ENCODE results near the gene ADAMTS13.
A peak's percentile ranks its signal among the peaks of the same experiment; 100 is the strongest.
"Not testable (repeated sequence)": the region's sequence is repeated elsewhere in the genome, so short reads cannot be mapped to it uniquely, and the experiment has no call there.

ADAMTS13 gene

DNA sequence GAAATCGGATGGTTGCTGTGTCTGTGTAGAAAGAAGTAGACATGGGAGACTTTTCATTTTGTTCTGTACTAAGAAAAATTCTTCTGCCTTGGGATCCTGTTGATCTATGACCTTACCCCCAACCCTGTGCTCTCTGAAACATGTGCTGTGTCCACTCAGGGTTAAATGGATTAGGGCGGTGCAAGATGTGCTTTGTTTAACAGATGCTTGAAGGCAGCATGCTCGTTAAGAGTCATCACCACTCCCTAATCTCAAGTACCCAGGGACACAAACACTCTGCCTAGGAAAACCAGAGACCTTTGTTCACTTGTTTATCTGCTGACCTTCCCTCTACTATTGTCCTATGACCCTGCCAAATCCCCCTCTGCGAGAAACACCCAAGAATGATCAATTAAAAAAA is 30.7 kb upstream of the ADAMTS13 start:
- DNase-seq (ENCODE audit: low read depth in 4 of 4, low spot score in 1 of 4) = not testable (repeated sequence)

DNA sequence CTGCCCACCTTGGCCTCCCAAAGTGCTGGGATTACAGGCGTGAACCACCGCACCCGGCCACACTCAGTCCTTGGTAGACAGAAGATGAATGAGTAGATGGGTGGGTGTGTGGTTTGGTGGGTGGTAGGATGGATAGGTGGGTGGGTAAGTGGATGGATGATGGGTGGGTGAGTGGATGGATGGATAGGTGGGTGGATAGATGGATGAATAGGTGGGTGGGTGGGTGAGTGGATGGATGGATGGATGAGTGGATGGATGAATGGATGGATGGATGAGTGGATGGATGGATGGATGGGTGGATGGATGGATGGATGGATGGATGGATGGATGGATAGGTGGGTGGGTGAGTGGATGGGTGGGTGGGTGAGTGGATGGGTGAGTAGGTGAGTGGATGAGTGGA is 29.9 kb upstream of the ADAMTS13 start:
- DNase-seq (ENCODE audit: low read depth in 4 of 4, low spot score in 1 of 4) = not testable (repeated sequence)

DNA sequence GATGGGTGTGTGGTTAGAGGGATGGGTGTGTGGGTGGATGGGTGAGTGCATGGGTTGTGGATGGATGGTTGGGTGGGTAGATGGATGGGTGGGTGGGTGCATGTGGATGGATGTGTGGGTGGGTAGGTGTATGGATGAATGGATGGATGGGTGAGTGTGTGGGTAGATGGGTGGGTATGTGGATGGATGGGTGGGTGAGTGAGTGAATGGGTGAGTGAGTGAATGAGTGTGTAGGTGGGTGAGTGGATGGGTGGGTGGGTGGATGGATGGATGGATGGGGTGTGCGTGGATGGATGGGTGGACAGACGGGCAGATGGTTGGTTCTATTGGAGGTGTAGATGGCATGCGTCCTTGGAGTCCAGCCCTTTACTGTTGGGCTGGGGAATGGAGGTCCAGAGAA is 28.8 kb upstream of the ADAMTS13 start:
- DNase-seq (ENCODE audit: low read depth in 4 of 4, low spot score in 1 of 4) = no peak

- no peak for DNase-seq (ENCODE audit: low read depth in 4 of 4, low spot score in 1 of 4)
Observed at GRCh38 chr9:133394687-133395271, 27.4 kb upstream of the ADAMTS13 start.

GRCh38 chr9:133396952-133397351 is 25.2 kb upstream of the ADAMTS13 start:
- DNase-seq (ENCODE audit: low read depth in 4 of 4, low spot score in 1 of 4) = no peak

DNA sequence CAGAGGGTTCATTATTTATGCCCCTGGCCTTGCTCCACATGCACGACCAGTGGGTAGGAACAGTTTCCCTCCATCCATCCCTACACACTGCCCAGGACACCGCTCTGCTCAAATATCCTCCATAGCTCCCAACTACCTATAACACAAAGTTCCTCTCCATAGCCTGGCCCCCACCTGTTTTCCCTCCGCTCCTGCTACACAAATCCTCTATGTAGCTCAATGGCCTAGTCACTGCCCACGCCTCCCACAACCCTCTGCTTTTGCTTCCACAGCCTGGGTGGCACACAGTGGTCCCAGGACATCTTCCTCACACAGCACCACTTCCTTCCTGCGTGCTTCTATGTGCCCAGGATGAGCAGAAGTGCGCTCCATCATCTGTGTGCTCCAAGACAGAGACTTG is 24.8 kb upstream of the ADAMTS13 start:
- DNase-seq (ENCODE audit: low read depth in 4 of 4, low spot score in 1 of 4) = no peak

DNA sequence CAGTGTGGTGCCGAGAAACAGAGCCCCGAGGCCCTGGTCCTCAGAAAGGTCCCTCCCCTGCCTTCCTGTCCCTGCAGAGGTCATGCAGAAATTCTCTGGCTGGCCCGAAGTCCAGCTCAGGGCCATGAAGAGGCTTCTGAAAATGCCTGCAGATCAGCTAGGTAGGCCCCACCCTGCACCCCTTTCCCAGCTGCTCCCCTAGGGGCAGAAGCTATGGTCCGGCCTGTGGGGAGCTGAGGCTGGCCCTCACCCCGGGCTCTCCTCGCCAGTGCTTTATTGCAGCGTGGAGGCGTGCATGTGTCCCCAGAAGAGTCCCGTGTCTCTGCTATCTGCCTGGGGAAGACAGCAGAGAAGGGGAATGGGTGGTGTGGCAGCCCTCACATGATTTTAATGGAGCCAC is 24.3 kb upstream of the ADAMTS13 start:
- DNase-seq (ENCODE audit: low read depth in 4 of 4, low spot score in 1 of 4) = no peak

DNA sequence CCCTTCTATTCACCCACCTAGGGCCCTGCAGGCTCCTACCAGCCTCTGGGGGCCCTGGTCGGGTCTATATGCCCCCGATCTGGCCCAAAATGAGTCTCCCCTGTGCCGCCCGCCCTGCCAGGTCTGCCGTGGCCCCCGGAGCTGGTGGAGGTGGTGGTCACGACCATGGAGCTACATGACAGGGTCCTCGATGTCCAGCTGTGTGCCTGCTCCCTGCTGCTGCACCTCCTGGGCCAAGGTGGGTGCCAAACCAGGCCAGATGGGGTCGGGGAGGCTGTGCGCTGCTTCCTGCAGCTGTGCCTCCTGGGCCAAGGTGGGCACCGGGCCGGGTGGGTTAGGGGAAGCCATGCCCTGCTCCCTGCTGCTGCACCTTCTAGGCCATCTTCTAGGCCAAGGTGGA is 21.9 kb upstream of the ADAMTS13 start:
- no peak for DNase-seq (ENCODE audit: low read depth in 4 of 4, low spot score in 1 of 4)

DNA sequence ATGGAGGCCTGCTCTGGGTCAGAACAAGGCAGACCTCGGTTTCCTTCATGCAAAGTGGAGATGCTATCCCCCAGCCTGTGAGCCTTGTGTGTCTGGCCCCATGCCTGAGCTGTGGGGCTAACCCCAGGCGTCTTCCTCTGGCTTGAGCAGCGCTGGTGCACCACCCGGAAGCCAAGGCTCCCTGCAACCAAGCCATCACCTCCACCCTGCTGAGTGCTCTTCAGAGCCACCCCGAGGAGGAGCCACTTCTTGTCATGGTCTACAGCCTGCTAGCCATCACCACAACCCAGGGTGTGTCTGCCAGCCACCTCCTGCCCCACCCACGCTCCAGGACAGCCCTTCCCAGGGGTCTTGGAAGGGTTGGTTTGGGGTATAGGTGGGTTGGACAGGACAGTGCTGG is 20.6 kb upstream of the ADAMTS13 start:
- no peak for DNase-seq (ENCODE audit: low read depth in 4 of 4, low spot score in 1 of 4)

GRCh38 chr9:133402689-133403088 is 19.5 kb upstream of the ADAMTS13 start:
- no peak for DNase-seq (ENCODE audit: low read depth in 4 of 4, low spot score in 1 of 4)

DNA sequence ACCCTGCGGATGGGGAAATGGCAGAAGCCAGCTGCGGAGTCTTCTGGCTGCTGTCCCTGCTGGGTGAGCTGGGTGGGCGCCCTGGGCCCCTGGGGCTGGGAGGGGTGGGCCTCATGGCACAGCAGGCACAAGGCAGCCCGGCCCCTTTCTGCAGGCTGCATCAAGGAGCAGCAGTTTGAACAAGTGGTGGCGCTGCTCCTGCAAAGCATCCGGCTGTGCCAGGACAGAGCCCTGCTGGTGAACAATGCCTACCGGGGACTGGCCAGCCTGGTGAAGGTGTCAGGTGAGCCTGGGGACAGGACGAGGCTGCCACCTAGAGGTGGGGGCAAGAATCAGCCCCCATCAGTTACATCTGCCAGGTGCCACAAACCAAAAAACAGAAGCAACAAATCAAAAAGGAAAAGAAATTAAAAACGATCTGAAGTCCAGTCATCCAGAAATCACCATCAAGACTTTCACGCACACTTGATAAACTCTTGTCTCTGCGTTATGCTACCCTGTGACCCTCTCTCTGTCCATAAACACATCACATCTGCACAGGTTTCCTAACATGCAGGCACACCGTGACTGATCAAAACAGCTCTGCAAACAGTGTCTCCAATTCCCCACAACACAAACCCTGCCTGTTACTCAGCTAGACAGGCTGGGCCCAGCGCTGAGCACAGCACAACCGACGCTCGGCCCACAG is 18.3 kb upstream of the ADAMTS13 start:
- peak; percentile 23 to 37 (median 32) for DNase-seq (ENCODE audit: low read depth in 4 of 4, low spot score in 1 of 4)

- DNase-seq (ENCODE audit: low read depth in 4 of 4, low spot score in 1 of 4) = no peak
Observed at GRCh38 chr9:133404454-133405002, 17.6 kb upstream of the ADAMTS13 start.

GRCh38 chr9:133405508-133406438 is 16.4 kb upstream of the ADAMTS13 start:
- DNase-seq (ENCODE audit: low read depth in 4 of 4, low spot score in 1 of 4) = no peak

DNA sequence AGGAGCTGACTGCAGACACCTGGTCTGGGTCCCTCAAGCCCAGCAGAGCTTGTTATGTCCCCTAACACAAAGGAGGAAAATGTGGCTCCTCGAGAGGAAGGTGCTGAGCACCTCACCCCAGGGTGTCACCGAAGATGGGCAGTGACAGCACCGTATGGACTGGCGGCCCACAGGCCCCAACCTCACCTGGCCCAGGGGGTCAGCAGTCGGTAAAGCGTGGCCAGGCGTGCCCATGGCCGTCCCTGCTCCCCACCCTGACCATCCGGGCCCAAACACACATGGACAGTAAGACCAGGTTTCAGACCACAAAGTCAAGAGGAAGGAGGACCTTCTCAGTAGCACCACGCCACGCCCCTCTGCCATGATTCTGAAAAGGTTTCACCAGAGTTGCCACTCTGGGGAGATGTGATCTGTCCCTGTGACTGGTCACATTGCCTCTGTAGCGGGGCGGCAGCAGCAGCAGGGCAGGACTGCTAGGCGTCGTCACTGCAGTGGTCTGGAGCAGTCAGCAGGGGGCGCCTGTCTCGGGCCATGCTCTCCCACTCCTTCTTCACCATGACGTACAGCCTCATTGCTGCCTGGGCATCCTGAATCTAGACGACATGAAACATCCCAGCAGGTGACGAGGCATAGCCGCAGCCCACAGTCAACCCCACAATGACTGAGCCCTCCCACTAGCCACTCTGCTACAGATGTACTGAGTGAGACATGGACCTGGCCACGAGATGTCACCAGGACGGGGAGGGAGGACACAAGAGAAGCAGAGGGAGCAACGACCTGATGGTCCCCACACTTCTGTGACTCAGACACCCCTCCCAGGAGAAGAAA is 15.5 kb upstream of the ADAMTS13 start:
- peak; percentile 67 to 78 (median 70) for DNase-seq (ENCODE audit: low read depth in 4 of 4, low spot score in 1 of 4)

GRCh38 chr9:133408042-133408441 is 14.1 kb upstream of the ADAMTS13 start:
- no peak for DNase-seq (ENCODE audit: low read depth in 4 of 4, low spot score in 1 of 4)

GRCh38 chr9:133415170-133415569 is 7.0 kb upstream of the ADAMTS13 start:
- no peak for DNase-seq (ENCODE audit: low read depth in 4 of 4, low spot score in 1 of 4)

GRCh38 chr9:133417541-133418461 is 4.4 kb upstream of the ADAMTS13 start, which contains the start of gene REXO4:
TSS of gene REXO4 (minus strand) at chr9:133418010. CDS start at chr9:133417844, 166 bp downstream.
- peak; percentile 56 to 84 (median 74) for DNase-seq (ENCODE audit: low read depth in 4 of 4, low spot score in 1 of 4)

GRCh38 chr9:133419005-133419404 is 3.2 kb upstream of the ADAMTS13 start:
- DNase-seq (ENCODE audit: low read depth in 4 of 4, low spot score in 1 of 4) = no peak

DNA sequence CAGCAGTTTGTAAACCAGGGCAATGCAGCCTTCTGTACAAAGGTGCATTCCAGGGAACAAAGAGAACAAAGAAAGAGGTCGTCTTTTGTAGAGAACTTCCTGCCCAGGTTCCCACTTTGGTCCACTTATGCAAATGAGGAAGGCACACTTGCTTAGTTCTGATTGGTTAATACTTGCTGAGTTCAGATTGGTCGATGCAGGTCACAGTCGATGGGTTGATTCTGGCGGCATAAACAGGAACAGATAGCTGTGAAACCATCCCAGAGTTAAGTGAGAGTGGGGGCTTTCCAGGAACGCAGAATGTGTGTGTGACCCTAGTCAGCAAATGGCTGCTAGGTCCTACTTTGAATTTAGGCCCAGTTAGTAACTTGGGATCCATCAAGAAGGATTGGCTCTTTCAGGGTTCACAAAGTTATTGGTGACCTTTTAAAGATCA is 1.8 kb upstream of the ADAMTS13 start:
- no peak for DNase-seq (ENCODE audit: low read depth in 4 of 4, low spot score in 1 of 4)

DNA sequence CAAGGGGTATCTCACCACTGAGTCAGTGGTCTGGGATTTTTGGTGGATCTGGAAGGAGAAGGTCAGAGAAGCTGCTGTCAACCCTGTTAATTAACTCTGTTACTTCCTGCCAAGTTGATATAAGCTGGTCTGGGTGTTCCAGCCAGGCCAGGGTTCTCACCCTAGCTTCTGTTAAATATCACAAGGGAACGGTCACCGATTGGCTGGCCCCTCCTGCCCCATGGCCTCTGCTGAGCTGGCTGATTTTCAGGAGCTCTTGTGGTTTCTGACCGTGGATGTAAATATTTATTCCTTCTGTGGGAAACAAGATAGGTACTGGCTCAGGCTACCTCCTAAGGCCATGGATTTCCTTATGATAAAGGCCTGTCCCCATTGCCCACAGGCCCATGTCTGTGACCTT is 1.0 kb downstream of the ADAMTS13 start:
- DNase-seq (ENCODE audit: low read depth in 4 of 4, low spot score in 1 of 4) = no peak
